GM12891 (cell line): ENCODE measurements around the gene RYR3.

ENCODE experiments used
- DNase-seq: peaks from one replicate; pipeline ENCODE4 v3.0.0; 2011; ENCODE audit warnings: low spot score; ENCODE audit not compliant: insufficient read length
- FAIRE-seq: peaks from 2 replicates; lab custom pipeline; 2011; peaks lifted over from hg19 to GRCh38; lab: Jason Lieb, UNC
- PAX5 ChIP-seq: IDR thresholded peaks from 2 replicates; pipeline ENCODE4 v1.6.1; 2011; ENCODE audit warnings: low read length, moderate library complexity, mild to moderate bottlenecking; ENCODE audit not compliant: insufficient read depth, severe bottlenecking
- POLR2A ChIP-seq: IDR thresholded peaks from 2 replicates; pipeline ENCODE4 v1.6.1; 2011; ENCODE audit warnings: low read depth, low read length, control low read depth
- POLR2AphosphoS5 ChIP-seq: IDR thresholded peaks from 2 replicates; pipeline ENCODE4 v1.6.1; 2011; ENCODE audit warnings: low read depth, low read length, control low read depth
- POU2F2 ChIP-seq: IDR thresholded peaks from 2 replicates; pipeline ENCODE4 v1.6.1; 2011; ENCODE audit warnings: low read depth, mild to moderate bottlenecking, control low read depth, low read length, moderate library complexity
- SPI1 ChIP-seq: IDR thresholded peaks from 2 replicates; pipeline ENCODE4 v1.6.1; 2011; ENCODE audit warnings: low read depth, low read length, control low read depth
- TAF1 ChIP-seq: IDR thresholded peaks from 2 replicates; pipeline ENCODE4 v1.6.1; 2011; ENCODE audit warnings: low read depth, low read length, control low read depth

The RYR3 gene

DNA sequence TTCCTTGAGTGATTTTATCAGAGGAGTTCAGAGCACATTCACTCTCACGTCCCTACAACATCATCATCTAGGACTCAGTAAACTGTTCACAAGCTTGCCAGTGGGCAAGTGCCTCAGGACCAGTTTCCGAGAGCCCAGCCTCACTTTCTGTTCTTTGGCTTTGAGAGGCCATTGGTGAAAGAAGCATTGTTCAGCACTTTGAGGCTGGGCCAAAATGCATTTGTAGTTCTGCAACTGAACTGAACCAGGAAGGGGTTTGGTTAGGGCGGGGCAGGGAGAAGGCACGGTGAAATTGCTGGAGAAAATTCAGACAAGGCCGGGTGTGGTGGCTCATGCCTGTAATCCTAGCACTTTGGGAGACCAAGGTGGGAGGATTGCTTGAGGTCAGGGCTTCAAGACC, 435.4 kb downstream of the RYR3 start:
- no peak for FAIRE-seq
- TF ChIP-seq TAF1 (no peak), SPI1 (no peak), POLR2A (no peak), POU2F2 (no peak)
- no peak for DNase-seq

DNA sequence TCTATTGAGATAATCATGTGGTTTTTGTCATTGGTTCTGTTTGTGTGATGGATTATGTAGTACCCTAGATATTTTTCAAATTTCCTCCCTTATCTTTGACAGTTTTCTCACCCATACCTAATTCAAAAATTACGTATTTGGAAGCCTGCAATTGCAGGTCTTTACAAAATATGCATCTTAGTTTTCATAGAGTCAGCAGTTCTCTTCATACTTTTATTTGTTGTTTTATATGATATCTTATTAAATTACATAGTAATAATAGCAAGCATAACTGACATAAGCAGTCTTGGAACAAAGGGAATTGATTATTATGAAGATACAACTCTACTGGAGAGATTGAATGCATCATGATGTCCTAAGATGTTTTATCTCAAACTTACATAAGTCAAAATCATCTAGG, 442.2 kb downstream of the RYR3 start:
- FAIRE-seq (no peak), DNase-seq (no peak)
- no peak for TF ChIP-seq POLR2AphosphoS5
- no peak for TF ChIP-seq PAX5

DNA sequence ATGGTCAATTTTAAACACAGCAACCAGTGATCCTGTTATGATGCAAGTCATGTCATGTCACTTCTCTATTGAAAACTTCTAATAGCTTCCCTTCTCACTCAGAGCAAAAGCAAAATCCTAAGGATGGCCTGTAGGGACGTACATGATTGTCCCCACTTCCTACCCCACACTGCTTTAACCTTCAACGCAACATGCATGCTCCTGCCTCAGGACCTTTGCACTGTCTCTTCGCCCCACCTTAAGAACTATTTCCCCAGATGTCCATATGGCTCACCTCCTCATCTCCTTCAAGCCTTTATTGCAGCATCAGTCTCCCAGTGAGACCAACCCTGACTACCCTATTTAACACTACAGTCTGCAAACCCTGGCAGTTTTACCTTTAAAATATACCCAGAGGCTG, 443.5 kb downstream of the RYR3 start:
- TF ChIP-seq POLR2A (no peak), POLR2AphosphoS5 (no peak), TAF1 (no peak), POU2F2 (no peak), PAX5 (no peak), SPI1 (no peak)
- no peak for DNase-seq
- FAIRE-seq, result no peak

DNA sequence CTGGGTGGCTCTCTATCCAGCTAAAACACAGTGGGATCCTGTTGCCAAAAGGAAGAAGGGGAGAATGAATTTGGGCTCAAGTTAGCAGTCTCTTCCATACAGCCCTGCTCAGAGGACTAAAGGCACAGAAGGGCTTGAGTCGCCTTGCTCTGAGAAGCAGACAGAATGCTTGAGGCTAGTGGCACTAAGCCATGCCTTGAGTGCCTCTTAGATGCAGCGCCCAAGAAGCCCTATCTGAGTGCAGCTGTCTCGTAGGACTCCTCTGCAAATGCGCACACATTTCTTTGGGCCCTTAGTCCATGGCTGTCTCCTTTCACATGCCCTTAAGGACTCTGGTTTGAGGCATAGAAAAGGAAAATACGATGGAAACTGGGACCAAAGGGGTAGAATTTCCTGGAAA, 446.2 kb downstream of the RYR3 start:
- FAIRE-seq (no peak), DNase-seq (no peak)
- no peak for TF ChIP-seq SPI1

DNA sequence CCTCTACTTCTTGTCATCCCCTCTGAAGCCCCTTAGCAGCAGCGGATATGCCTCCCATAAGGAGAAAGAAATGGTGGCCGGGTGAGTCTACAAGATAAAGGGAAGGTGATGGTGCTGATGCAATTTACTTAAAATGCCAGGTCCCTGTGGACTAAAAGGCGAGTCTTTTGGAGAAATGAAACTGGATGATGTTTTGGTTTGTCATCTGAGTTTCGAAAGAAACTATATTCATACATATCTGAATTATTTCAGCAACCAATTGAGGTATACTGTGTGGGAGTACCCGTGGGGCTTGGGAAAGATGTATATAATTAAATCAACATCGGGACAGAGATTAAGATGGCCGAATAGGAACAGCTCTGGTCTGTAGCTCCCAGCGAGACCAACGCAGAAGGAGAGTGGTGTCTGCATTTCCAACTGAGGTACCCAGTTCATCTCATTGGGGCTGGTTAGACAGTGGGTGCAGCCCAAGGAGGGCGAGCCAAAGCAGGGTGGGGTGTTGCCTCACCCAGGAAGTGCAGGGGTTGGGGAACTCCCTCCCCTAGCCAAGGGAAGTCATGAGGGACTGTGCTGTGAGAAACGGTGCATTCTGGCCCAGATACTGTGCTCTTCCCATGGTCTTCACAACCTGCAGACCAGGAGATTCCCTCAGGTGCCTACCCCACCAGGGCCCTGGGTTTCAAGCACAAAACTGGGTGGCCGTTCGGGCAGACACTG, 446.9 kb downstream of the RYR3 start:
- DNase-seq (no peak), FAIRE-seq (no peak)
- no peak for TF ChIP-seq SPI1

DNA sequence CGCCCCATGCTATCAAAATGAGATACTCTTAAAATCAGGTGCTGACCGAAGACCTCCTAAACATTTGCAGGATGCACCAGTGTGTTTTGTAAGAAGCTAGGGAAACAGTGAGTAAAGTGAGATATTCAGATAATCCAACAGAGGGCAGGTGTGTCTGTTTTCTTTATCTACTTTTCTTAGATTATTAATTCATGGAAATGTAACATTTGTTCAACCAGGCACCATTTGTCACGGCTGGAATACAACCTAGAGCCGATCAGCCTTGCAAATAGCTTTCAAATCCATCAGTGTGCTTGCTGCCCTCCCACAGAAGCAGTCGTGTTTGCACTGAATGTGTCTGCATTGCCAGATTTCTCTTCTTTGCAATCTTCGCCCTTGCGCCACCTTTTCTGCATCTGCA, 455.6 kb downstream of the RYR3 start:
- FAIRE-seq (no peak), DNase-seq (no peak)
- TF ChIP-seq POLR2AphosphoS5, result no peak
- no peak for TF ChIP-seq PAX5
- TF ChIP-seq POU2F2, result no peak
- no peak for TF ChIP-seq TAF1
- TF ChIP-seq POLR2A, result no peak
- TF ChIP-seq SPI1, result no peak

DNA sequence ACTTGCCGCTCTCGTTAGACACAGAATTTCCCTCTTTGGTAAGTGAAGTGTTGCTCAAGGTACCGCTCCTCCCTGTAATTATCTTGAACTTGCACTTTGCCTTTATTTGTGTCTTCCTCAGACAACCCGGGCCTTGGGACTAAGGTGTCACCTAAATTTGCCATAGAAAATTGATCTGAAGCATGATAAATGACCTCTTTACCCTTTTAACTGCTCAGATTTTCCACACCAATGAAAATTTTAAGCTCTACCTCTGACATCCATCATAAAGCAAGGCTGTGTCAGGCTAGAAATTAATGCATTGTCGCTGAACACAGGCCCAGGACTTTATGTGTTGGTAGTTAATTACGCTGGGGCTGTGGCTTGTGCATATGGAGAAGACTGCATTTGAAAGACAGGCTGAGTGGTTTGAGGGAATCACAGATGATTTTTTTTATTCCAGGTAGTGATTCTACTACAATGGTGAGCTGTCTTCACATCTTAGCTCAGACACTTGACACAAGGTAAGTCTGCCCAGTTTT, 458.0 kb downstream of the RYR3 start:
- DNase-seq (no peak), FAIRE-seq (no peak)
- no peak for TF ChIP-seq POLR2A
- TF ChIP-seq POLR2AphosphoS5, result no peak
- no peak for TF ChIP-seq PAX5
- TF ChIP-seq POU2F2, result no peak
- TF ChIP-seq SPI1, result no peak
- no peak for TF ChIP-seq TAF1

DNA sequence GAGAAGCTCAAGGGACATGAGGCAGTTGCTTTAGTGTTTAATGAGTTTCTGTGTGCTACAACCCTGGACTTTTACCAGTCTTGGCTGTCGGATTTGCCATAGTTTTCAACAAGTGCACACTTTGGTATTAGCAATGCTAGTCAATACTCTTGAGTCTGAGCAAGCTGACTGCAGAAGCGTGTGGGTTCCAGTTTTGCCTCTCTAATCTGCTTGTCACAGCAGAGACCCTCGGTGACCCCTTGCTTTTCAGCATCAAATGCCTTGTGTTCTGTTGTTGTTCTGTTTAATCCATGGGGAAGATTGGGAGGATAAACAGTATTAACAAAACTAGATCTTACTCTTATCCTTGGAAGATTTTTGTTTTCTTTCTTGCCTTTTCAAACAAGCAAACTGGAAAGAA, 463.2 kb downstream of the RYR3 start:
- TF ChIP-seq POU2F2 (no peak), SPI1 (no peak), PAX5 (no peak), POLR2A (no peak)
- no peak for DNase-seq
- no peak for FAIRE-seq

DNA sequence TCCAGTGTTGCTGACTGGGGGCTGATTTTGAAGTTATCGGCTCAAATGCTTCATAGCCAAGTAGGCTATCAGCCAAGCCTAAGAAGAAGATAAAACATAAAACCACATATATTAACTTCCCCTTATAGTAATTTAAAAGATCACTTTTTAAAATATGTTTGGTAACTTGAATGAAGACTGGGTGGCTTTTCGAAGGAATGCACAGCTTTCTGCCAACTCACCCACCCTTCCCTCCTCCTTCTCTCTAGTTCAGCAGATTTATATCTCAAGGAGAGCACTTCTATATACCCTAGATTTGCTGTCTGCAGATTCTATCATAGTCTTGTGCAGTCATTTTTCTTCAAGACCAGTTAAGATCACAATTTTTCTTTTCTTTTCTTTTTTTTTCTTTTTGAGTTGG, 468.1 kb downstream of the RYR3 start:
- TF ChIP-seq SPI1 (no peak), TAF1 (no peak), POLR2A (no peak), POLR2AphosphoS5 (no peak), PAX5 (no peak), POU2F2 (no peak)
- no peak for DNase-seq
- FAIRE-seq, result no peak

DNA sequence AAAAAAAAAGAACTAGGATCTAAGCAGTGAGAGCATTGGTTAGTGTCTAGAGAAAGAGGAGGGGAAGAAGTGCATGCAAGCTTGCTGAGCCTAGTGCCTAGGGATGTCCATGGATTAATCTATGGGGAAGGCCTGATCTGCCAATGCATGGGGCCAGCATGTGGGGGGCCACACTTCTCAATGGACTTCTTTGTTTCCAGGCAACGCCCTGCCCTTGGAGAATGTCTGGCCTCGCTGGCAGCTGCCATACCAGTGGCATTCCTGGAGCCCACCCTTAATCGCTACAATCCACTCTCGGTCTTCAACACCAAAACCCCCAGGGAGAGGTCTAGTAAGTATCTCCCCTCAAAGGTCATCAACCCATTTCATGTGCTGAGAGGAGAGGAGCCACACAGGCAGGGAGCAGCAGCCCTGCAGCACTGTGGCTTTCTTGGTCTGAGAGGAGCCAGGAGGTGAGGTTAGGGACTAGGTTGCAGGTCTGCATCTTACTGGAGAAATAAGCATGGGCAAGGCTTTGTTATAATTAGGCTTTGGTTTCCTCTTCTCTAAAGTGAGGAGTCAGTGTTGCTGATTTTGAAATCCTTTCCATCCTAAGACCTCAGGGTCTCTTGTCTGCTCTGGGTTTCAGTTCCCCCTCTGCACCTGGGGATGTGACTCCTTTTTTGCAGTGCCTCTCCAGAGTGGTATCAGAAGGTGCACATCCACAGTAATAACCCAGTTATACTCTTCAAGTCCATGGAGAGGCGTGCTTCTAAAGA, 469.4 kb downstream of the RYR3 start:
- DNase-seq, result peak; percentile 12

More for the DNA sequence above, 469.4 kb downstream of the RYR3 start:
- FAIRE-seq, result no peak
- TF ChIP-seq POLR2AphosphoS5 (no peak), POLR2A (no peak), SPI1 (peak; percentile 77)
